ENCODE measurements around the gene STK33.

Gene STK33

GRCh38 chr11:8382436-8383053 is 211.5 kb downstream of the STK33 start:
- no peak for FAIRE-seq
- no peak for DNase-seq (ENCODE audit: extremely low spot score, insufficient read length, low read depth)

GRCh38 chr11:8381871-8382396 is 212.1 kb downstream of the STK33 start:
- DNase-seq (ENCODE audit: extremely low spot score, insufficient read length, low read depth) (no peak), FAIRE-seq (no peak)

GRCh38 chr11:8381343-8381742 is 212.7 kb downstream of the STK33 start:
- DNase-seq (ENCODE audit: extremely low spot score, insufficient read length, low read depth): no peak
- FAIRE-seq: no peak

GRCh38 chr11:8375932-8376331 is 218.1 kb downstream of the STK33 start:
- DNase-seq (ENCODE audit: extremely low spot score, insufficient read length, low read depth): no peak
- no peak for FAIRE-seq

GRCh38 chr11:8375460-8375859 is 218.6 kb downstream of the STK33 start:
- DNase-seq (ENCODE audit: extremely low spot score, insufficient read length, low read depth): no peak
- FAIRE-seq: no peak

GRCh38 chr11:8374716-8375115 is 219.3 kb downstream of the STK33 start:
- no peak for DNase-seq (ENCODE audit: extremely low spot score, insufficient read length, low read depth)
- no peak for FAIRE-seq

GRCh38 chr11:8373519-8374432 is 220.3 kb downstream of the STK33 start:
- no peak for FAIRE-seq
- no peak for DNase-seq (ENCODE audit: extremely low spot score, insufficient read length, low read depth)

GRCh38 chr11:8372641-8373381 is 221.2 kb downstream of the STK33 start:
- FAIRE-seq (no peak), DNase-seq (ENCODE audit: extremely low spot score, insufficient read length, low read depth) (no peak)

- DNase-seq (ENCODE audit: extremely low spot score, insufficient read length, low read depth) (no peak), FAIRE-seq (no peak)
These were observed 222.5 kb downstream of the STK33 start for GRCh38 chr11:8371516-8371884.

GRCh38 chr11:8370812-8371515 is 223.1 kb downstream of the STK33 start:
- FAIRE-seq (no peak), DNase-seq (ENCODE audit: extremely low spot score, insufficient read length, low read depth) (no peak)

- DNase-seq (ENCODE audit: extremely low spot score, insufficient read length, low read depth) (no peak), FAIRE-seq (no peak)
These were observed 224.3 kb downstream of the STK33 start for GRCh38 chr11:8369592-8370205.

GRCh38 chr11:8368772-8369171 is 225.3 kb downstream of the STK33 start:
- no peak for FAIRE-seq
- DNase-seq (ENCODE audit: extremely low spot score, insufficient read length, low read depth): no peak

GRCh38 chr11:8368194-8368593 is 225.8 kb downstream of the STK33 start:
- FAIRE-seq: no peak

GRCh38 chr11:8366316-8366715 is 227.7 kb downstream of the STK33 start:
- DNase-seq (ENCODE audit: extremely low spot score, insufficient read length, low read depth) (no peak), FAIRE-seq (no peak)

More at GRCh38 chr11:8368194-8368593, 225.8 kb downstream of the STK33 start:
- no peak for DNase-seq (ENCODE audit: extremely low spot score, insufficient read length, low read depth)

GRCh38 chr11:8365216-8365941 is 228.6 kb downstream of the STK33 start:
- no peak for DNase-seq (ENCODE audit: extremely low spot score, insufficient read length, low read depth)

GRCh38 chr11:8363921-8364320 is 230.1 kb downstream of the STK33 start:
- FAIRE-seq (no peak), DNase-seq (ENCODE audit: extremely low spot score, insufficient read length, low read depth) (no peak)

More at GRCh38 chr11:8365216-8365941, 228.6 kb downstream of the STK33 start:
- no peak for FAIRE-seq

- no peak for FAIRE-seq
- no peak for DNase-seq (ENCODE audit: extremely low spot score, insufficient read length, low read depth)
These were observed 231.1 kb downstream of the STK33 start for GRCh38 chr11:8362899-8363298.

- no peak for FAIRE-seq
These were observed 231.5 kb downstream of the STK33 start for GRCh38 chr11:8362491-8362890.

GRCh38 chr11:8361664-8362210 is 232.3 kb downstream of the STK33 start:
- FAIRE-seq (no peak), DNase-seq (ENCODE audit: extremely low spot score, insufficient read length, low read depth) (no peak)

More at GRCh38 chr11:8362491-8362890, 231.5 kb downstream of the STK33 start:
- no peak for DNase-seq (ENCODE audit: extremely low spot score, insufficient read length, low read depth)

All from GM18507 (cell line).